Peyer's patch (tissue), 4 donors: ENCODE results near the gene GADD45GIP1. TPM values are rescaled to one million over a fixed set of nuclear protein-coding genes. Genes with fewer than 3 reads are reported as not detected.

Experiments used
- DNase-seq, 3 donors: peaks; one replicate each; pipeline ENCODE4 v3.0.0-alpha.2; 2017 to 2019
- H3K27ac ChIP-seq, 4 donors: fragments of 200-600 bp; sonication (generic); one replicate each; pipeline ENCODE4 v1.5.1; 2016 to 2019
- H3K27me3 ChIP-seq, 2 donors: fragments of 200-600 bp; sonication (generic); one replicate each; pipeline ENCODE4 v1.5.1; 2019
- H3K36me3 ChIP-seq, 3 donors: fragments of 200-600 bp; sonication (generic); one replicate each; pipeline ENCODE4 v1.5.1; 2016 to 2019
- H3K4me1 ChIP-seq, 4 donors: fragments of 200-600 bp; sonication (generic); one replicate each; pipeline ENCODE4 v1.5.1; 2016 to 2019
- H3K4me3 ChIP-seq, 4 donors: fragments of 200-600 bp; sonication (generic); 1 replicate in 3 of 4; 2 replicates in 1 of 4; pipeline ENCODE4 v1.5.1; 2016 to 2019; ENCODE audit warnings: mild to moderate bottlenecking in 1 of 4
- H3K9me3 ChIP-seq, 4 donors: fragments of 200-600 bp; sonication (generic); one replicate each; pipeline ENCODE4 v1.5.1; 2016 to 2019; ENCODE audit warnings: mild to moderate bottlenecking in 1 of 4
- CTCF ChIP-seq, 6 experiments: fragments of 450-650 bp in 4 of 6; fragments of 200-600 bp in 2 of 6; sonication (generic) in 1 of 6; IDR thresholded peaks; one replicate each; pipeline ENCODE4 v1.5.1; 2017 to 2019; ENCODE audit warnings: antibody characterized with exemption in 6 of 6, mild to moderate bottlenecking in 3 of 6, moderate library complexity in 1 of 6
- POLR2A ChIP-seq, 2 donors: fragments of 450-650 bp; IDR thresholded peaks; one replicate each; pipeline ENCODE4 v1.5.1; 2017; ENCODE audit warnings: antibody characterized with exemption in 2 of 2, mild to moderate bottlenecking in 2 of 2, moderate library complexity in 2 of 2
- small RNA-seq, 2 donors: library from RNA; depleted of rRNA; stranded (forward); fragments of <200 nt; gene quantifications; one replicate each; pipeline ENCODE3, GENCODE V24; 2016
- total RNA-seq, 4 donors: library from RNA; depleted of rRNA; stranded (reverse); fragments of >200 nt; gene quantifications; one replicate each; pipeline ENCODE4 v1.1.0, GENCODE V29; 2016

Gene GADD45GIP1
- total RNA-seq, 4 donors from 2014 or later = 12.5 to 43.7 (median 15.6) TPM

GRCh38 chr19:12913011-12913561, 43.9 kb downstream of the GADD45GIP1 start:
- H3K4me3 ChIP-seq = no peak overlapping the region
- no peaks in the 10 kb centered on the region for H3K36me3 ChIP-seq

GRCh38 chr19:12912571-12912970, 44.5 kb downstream of the GADD45GIP1 start:
- DNase-seq = no peak
- no peak overlapping the region for H3K4me3 ChIP-seq
- TF ChIP-seq CTCF (IDR thresholded peaks at IDR 0.05) (no peak), POLR2A (IDR thresholded peaks at IDR 0.05) (no peak)
- no peaks in the 10 kb centered on the region for H3K9me3 ChIP-seq
- H3K27me3 ChIP-seq = no peaks in the 10 kb centered on the region
- H3K4me1 ChIP-seq = peaks cover 0 to 19% (median 3%) of the 10 kb centered on the region in 4 donors
- H3K27ac ChIP-seq = peak overlapping the region in 2 of 4 donors; percentile 70 to 74
- no peaks in the 10 kb centered on the region for H3K36me3 ChIP-seq

More at GRCh38 chr19:12913011-12913561, 43.9 kb downstream of the GADD45GIP1 start:
- Histone ChIP-seq H3K27me3 (no peaks in the 10 kb centered on the region), H3K4me1 (peaks cover 0 to 19% (median 3%) of the 10 kb centered on the region in 4 donors), H3K27ac (peak overlapping the region; percentile 53 to 74 (median 66)), H3K9me3 (no peaks in the 10 kb centered on the region)
- peak in 1 of 3 donors; percentile 62 for DNase-seq
- TF ChIP-seq POLR2A (IDR thresholded peaks at IDR 0.05) (no peak), CTCF (IDR thresholded peaks at IDR 0.05) (no peak)

DNA sequence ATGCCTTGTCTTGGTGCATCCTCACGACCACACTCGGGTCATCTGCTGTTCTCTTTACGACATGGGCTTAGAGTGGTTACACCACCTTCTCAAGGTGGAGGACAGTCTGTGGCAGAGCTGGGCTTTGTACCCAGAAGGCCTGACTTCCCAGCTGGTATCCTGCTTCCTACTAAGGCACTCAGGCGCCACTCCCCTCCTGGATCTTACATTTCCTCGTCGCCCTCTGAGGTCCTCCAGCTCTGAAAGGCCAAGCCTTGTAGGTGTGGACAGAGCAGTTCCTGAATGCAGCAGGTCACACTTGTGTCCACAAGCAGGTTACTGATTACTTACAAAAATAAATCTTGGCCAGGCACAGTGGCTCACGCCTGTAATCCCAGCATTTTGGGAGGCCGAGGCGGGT, 49.9 kb downstream of the GADD45GIP1 start:
- no peak overlapping the region for H3K27ac ChIP-seq

More for the DNA sequence above, 49.9 kb downstream of the GADD45GIP1 start:
- peaks cover 0 to 3% (median 0%) of the 10 kb centered on the region in 4 donors for H3K4me1 ChIP-seq
- H3K4me3 ChIP-seq = no peak overlapping the region
- no peak for DNase-seq
- TF ChIP-seq CTCF (IDR thresholded peaks at IDR 0.05) = no peak
- TF ChIP-seq POLR2A (IDR thresholded peaks at IDR 0.05) = no peak
- no peaks in the 10 kb centered on the region for H3K36me3 ChIP-seq
- H3K27me3 ChIP-seq = no peaks in the 10 kb centered on the region
- H3K9me3 ChIP-seq = no peaks in the 10 kb centered on the region

Small RNA genes lying within 50 kb of the gene (small RNA-seq; reads per million reads assigned to genes)
- gene MIR5695 = 0 to 0.29 reads per million in 2 donors
- gene MIR6515 = 0 to 0.13 reads per million in 2 donors

Other genes with a start within 250 kb of the GADD45GIP1 start
- gene TNPO2, start 233.3 kb downstream of the GADD45GIP1 start, total RNA-seq = 100 to 1,000 TPM in 3 of 4 donors, 10 to 100 TPM in 1; 39.1 to 131 (median 103) TPM
- gene TRIR, start 222.5 kb downstream of the GADD45GIP1 start, total RNA-seq = 100 to 1,000 TPM; 134 to 297 (median 185) TPM
- gene GET3, start 219.7 kb downstream of the GADD45GIP1 start, total RNA-seq = 10 to 100 TPM; 23.1 to 31.9 (median 30.5) TPM
- gene BEST2, start 205.4 kb downstream of the GADD45GIP1 start, total RNA-seq = 10 to 100 TPM in 3 of 4 donors, not detected in 1; 20.5 to 82.0 (median 40.6) TPM
- gene HOOK2, start 181.7 kb downstream of the GADD45GIP1 start, total RNA-seq = 100 to 1,000 TPM; 193 to 379 (median 285) TPM
- gene JUNB, start 165.7 kb downstream of the GADD45GIP1 start, total RNA-seq = 100 to 1,000 TPM; 111 to 324 (median 152) TPM
- gene PRDX2, start 155.4 kb downstream of the GADD45GIP1 start, total RNA-seq = 100 to 1,000 TPM; 150 to 461 (median 375) TPM
- gene THSD8, start 155.2 kb downstream of the GADD45GIP1 start, total RNA-seq = not detected
- gene RNASEH2A, start 150.6 kb downstream of the GADD45GIP1 start, total RNA-seq = 10 to 100 TPM in 2 of 4 donors, 1 to 10 TPM in 2; 5.9 to 24.8 (median 9.4) TPM
- not detected for gene RTBDN, start 122.6 kb downstream of the GADD45GIP1 start, total RNA-seq
- under 1 TPM in 1 of 4 donors, not detected in 3; 0.27 TPM for gene MAST1, start 118.7 kb downstream of the GADD45GIP1 start, total RNA-seq
- 10 to 100 TPM in 1 of 4 donors, 1 to 10 TPM in 3; 8.9 to 16.5 (median 9.4) TPM for gene DNASE2, start 75.8 kb downstream of the GADD45GIP1 start, total RNA-seq
- not detected for gene KLF1, start 70.0 kb downstream of the GADD45GIP1 start, total RNA-seq
- 10 to 100 TPM; 25.2 to 44.4 (median 32.4) TPM for gene GCDH, start 66.1 kb downstream of the GADD45GIP1 start, total RNA-seq
- gene SYCE2, start 37.9 kb downstream of the GADD45GIP1 start, total RNA-seq = not detected
- 10 to 100 TPM; 35.4 to 54.5 (median 48.3) TPM for gene FARSA, start 23.5 kb downstream of the GADD45GIP1 start, total RNA-seq
- 100 to 1,000 TPM; 253 to 369 (median 359) TPM for gene CALR, start 18.6 kb downstream of the GADD45GIP1 start, total RNA-seq
- 10 to 100 TPM; 54.1 to 86.5 (median 75.3) TPM for gene RAD23A, start 11.4 kb downstream of the GADD45GIP1 start, total RNA-seq
- 1 to 10 TPM in 1 of 4 donors, not detected in 3; 2.1 TPM for gene DAND5, start 12.4 kb upstream of the GADD45GIP1 start, total RNA-seq
- gene NFIX, start 38.3 kb upstream of the GADD45GIP1 start, total RNA-seq = 10 to 100 TPM; 13.5 to 56.9 (median 40.0) TPM
- gene LYL1, start 145.6 kb upstream of the GADD45GIP1 start, total RNA-seq = 10 to 100 TPM in 1 of 4 donors, 1 to 10 TPM in 3; 1.2 to 21.5 (median 4.9) TPM
- 10 to 100 TPM; 27.1 to 71.8 (median 28.3) TPM for gene TRMT1, start 159.5 kb upstream of the GADD45GIP1 start, total RNA-seq
- gene NACC1, start 161.0 kb upstream of the GADD45GIP1 start, total RNA-seq = 10 to 100 TPM; 21.5 to 48.0 (median 37.1) TPM
- 100 to 1,000 TPM in 2 of 4 donors, 10 to 100 TPM in 2; 78.1 to 199 (median 107) TPM for gene STX10, start 193.2 kb upstream of the GADD45GIP1 start, total RNA-seq
- 100 to 1,000 TPM in 1 of 4 donors, 10 to 100 TPM in 3; 72.2 to 229 (median 85.6) TPM for gene IER2, start 193.2 kb upstream of the GADD45GIP1 start, total RNA-seq